Mesendoderm (in vitro differentiated cells): ENCODE results near the gene C1orf141.

Experiments
- DNase-seq: peaks from one replicate; pipeline ENCODE4 v3.0.0; 2013
- H2AK5ac ChIP-seq: 2 replicates; pipeline ENCODE4 v1.6.1; 2013; ENCODE audit warnings: low read length, inconsistent platforms
- H2BK120ac ChIP-seq: 2 replicates; pipeline ENCODE4 v1.6.1; 2013; ENCODE audit warnings: low read depth, mild to moderate bottlenecking, low read length, moderate library complexity, mixed read lengths
- H2BK15ac ChIP-seq: replicated peaks from 2 replicates; pipeline ENCODE4 v1.6.1; 2013; ENCODE audit warnings: low read depth, mild to moderate bottlenecking, moderate library complexity
- H2BK5ac ChIP-seq: 2 replicates; pipeline ENCODE4 v1.6.1; 2013; ENCODE audit warnings: low read length, inconsistent platforms
- H3K18ac ChIP-seq: 2 replicates; pipeline ENCODE4 v1.6.1; 2013; ENCODE audit warnings: mild to moderate bottlenecking, low read length, mixed read lengths
- H3K23ac ChIP-seq: one replicate; pipeline ENCODE4 v1.6.1; 2013; ENCODE audit warnings: low read length
- H3K27ac ChIP-seq: 2 replicates; pipeline ENCODE4 v1.5.1; 2013; ENCODE audit warnings: low read depth, mild to moderate bottlenecking, inconsistent platforms, low read length, moderate library complexity
- H3K27me3 ChIP-seq: 2 replicates; pipeline ENCODE4 v1.6.1; 2013; ENCODE audit warnings: low read length, control low read depth, mild to moderate bottlenecking, inconsistent platforms; ENCODE audit not compliant: insufficient read depth, poor library complexity
- H3K36me3 ChIP-seq: 2 replicates; pipeline ENCODE4 v1.6.1; 2013; ENCODE audit warnings: low read length, inconsistent platforms; ENCODE audit not compliant: control insufficient read depth, insufficient read depth
- H3K4ac ChIP-seq: one replicate; pipeline ENCODE4 v1.6.1; 2013; ENCODE audit warnings: low read depth, mild to moderate bottlenecking, low read length, moderate library complexity
- H3K4me1 ChIP-seq: 2 replicates; pipeline ENCODE4 v1.6.1; 2013; ENCODE audit warnings: low read depth, low read length, inconsistent platforms; ENCODE audit not compliant: control insufficient read depth
- H3K4me2 ChIP-seq: 2 replicates; pipeline ENCODE4 v1.6.1; 2013; ENCODE audit warnings: low read length
- H3K4me3 ChIP-seq: 2 replicates; pipeline ENCODE4 v1.5.1; 2013; ENCODE audit warnings: mild to moderate bottlenecking, low read length
- H3K56ac ChIP-seq: one replicate; pipeline ENCODE4 v1.6.1; 2013; ENCODE audit warnings: low read length
- H3K79me1 ChIP-seq: 2 replicates; pipeline ENCODE4 v1.6.1; 2013; ENCODE audit warnings: low read length, inconsistent platforms
- H3K79me2 ChIP-seq: 2 replicates; pipeline ENCODE4 v1.6.1; 2013; ENCODE audit warnings: mild to moderate bottlenecking, low read length; ENCODE audit not compliant: control insufficient read depth, insufficient read depth
- H3K9ac ChIP-seq: 2 replicates; pipeline ENCODE4 v1.6.1; 2013; ENCODE audit warnings: low read length, inconsistent platforms
- H4K5ac ChIP-seq: one replicate; pipeline ENCODE4 v1.6.1; 2013; ENCODE audit warnings: low read length
- H4K8ac ChIP-seq: one replicate; pipeline ENCODE4 v1.6.1; 2013; ENCODE audit warnings: low read depth, mild to moderate bottlenecking, control low read depth, low read length, moderate library complexity
- WGBS: extraction: QIAGEN DNeasy Blood & Tissue Kit; methylation state at CpG from one replicate; pipeline ENCODE4 v1.1.7; 2013; ENCODE audit warnings: low lambda C conversion rate, missing lambda C conversion rate; ENCODE audit not compliant: insufficient coverage; ENCODE audit errors: extremely low coverage; 5-methylcytosine and 5-hydroxymethylcytosine counted together

Gene C1orf141

GRCh38 chr1:67118646-67119045, 16.1 kb downstream of the C1orf141 start:
- no peaks in the 10 kb centered on the region for H3K27me3 ChIP-seq
- no peak overlapping the region for H3K27ac ChIP-seq
- H2BK15ac ChIP-seq = no peak overlapping the region
- no peak overlapping the region for H3K9ac ChIP-seq
- H2BK120ac ChIP-seq = no peak overlapping the region
- H4K8ac ChIP-seq = no peak overlapping the region
- no peak overlapping the region for H2BK5ac ChIP-seq
- no peak overlapping the region for H3K56ac ChIP-seq
- no peaks in the 10 kb centered on the region for H3K79me2 ChIP-seq
- H3K4me1 ChIP-seq = no peaks in the 10 kb centered on the region
- no peak overlapping the region for H3K4me3 ChIP-seq
- H4K5ac ChIP-seq = no peak overlapping the region
- WGBS = no CpG with 5 or more reads among the region's 3 CpGs
- H3K36me3 ChIP-seq = no peaks in the 10 kb centered on the region
- H3K79me1 ChIP-seq = no peaks in the 10 kb centered on the region
- H3K18ac ChIP-seq = no peak overlapping the region
- no peak overlapping the region for H3K4me2 ChIP-seq
- no peak overlapping the region for H2AK5ac ChIP-seq
- H3K4ac ChIP-seq = no peak overlapping the region
- no peak overlapping the region for H3K23ac ChIP-seq
- no peak for DNase-seq

- no peak overlapping the region for H4K8ac ChIP-seq
- H3K23ac ChIP-seq = no peak overlapping the region
- H2AK5ac ChIP-seq = no peak overlapping the region
- H3K9ac ChIP-seq = no peak overlapping the region
- no peak overlapping the region for H3K4me3 ChIP-seq
- no peaks in the 10 kb centered on the region for H3K79me2 ChIP-seq
- H2BK120ac ChIP-seq = no peak overlapping the region
- no peaks in the 10 kb centered on the region for H3K79me1 ChIP-seq
- no peak overlapping the region for H2BK5ac ChIP-seq
- no peak for DNase-seq
- no peak overlapping the region for H3K56ac ChIP-seq
- H2BK15ac ChIP-seq = no peak overlapping the region
- H3K27ac ChIP-seq = no peak overlapping the region
- H3K4me2 ChIP-seq = no peak overlapping the region
- H3K4ac ChIP-seq = no peak overlapping the region
- no peaks in the 10 kb centered on the region for H3K27me3 ChIP-seq
- H4K5ac ChIP-seq = no peak overlapping the region
- no peaks in the 10 kb centered on the region for H3K4me1 ChIP-seq
- no peak overlapping the region for H3K18ac ChIP-seq
- H3K36me3 ChIP-seq = no peaks in the 10 kb centered on the region
Measured at GRCh38 chr1:67118191-67118590, 16.6 kb downstream of the C1orf141 start.

DNA sequence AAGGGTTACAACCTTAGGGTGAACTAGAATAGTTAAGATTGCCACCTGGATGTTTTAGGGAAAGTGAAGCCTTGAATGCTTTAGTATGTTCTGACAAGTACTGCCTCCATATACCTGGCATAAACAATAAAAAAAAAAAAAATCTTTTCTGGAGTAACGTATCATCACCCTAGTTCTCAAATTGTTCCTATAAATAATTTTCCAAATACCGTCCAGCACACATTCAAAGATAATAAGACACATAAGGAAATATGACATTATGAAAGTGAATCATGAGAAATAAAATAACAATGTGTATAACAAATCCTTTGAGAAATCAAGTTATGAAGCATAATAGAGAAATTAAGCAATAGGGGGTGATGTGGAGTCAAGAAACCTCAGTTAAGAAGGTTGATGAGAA, 20.6 kb downstream of the C1orf141 start:
- DNase-seq = no peak
- no CpG with 5 or more reads among the region's 2 CpGs for WGBS

GRCh38 chr1:67110352-67110751, 24.4 kb downstream of the C1orf141 start:
- Histone ChIP-seq H4K5ac (no peak overlapping the region), H4K8ac (no peak overlapping the region), H3K23ac (no peak overlapping the region), H2BK120ac (no peak overlapping the region), H2AK5ac (no peak overlapping the region), H3K27ac (no peak overlapping the region), H3K56ac (no peak overlapping the region), H3K4ac (no peak overlapping the region), H3K79me2 (no peaks in the 10 kb centered on the region), H2BK5ac (no peak overlapping the region), H3K18ac (no peak overlapping the region), H3K9ac (no peak overlapping the region), H3K36me3 (no peaks in the 10 kb centered on the region), H3K4me2 (no peak overlapping the region), H3K27me3 (no peaks in the 10 kb centered on the region), H3K4me1 (no peaks in the 10 kb centered on the region), H2BK15ac (no peak overlapping the region), H3K79me1 (no peaks in the 10 kb centered on the region), H3K4me3 (no peak overlapping the region)
- DNase-seq = no peak
- no CpG with 5 or more reads among the region's 2 CpGs for WGBS

More for the DNA sequence above, 20.6 kb downstream of the C1orf141 start:
- Histone ChIP-seq H3K4ac (no peak overlapping the region), H3K4me1 (no peaks in the 10 kb centered on the region), H3K36me3 (no peaks in the 10 kb centered on the region), H3K9ac (no peak overlapping the region), H2BK5ac (no peak overlapping the region), H3K18ac (no peak overlapping the region), H3K56ac (no peak overlapping the region), H3K4me3 (no peak overlapping the region), H3K23ac (no peak overlapping the region), H4K5ac (no peak overlapping the region), H2BK120ac (no peak overlapping the region), H3K79me1 (no peaks in the 10 kb centered on the region), H3K4me2 (no peak overlapping the region), H2BK15ac (no peak overlapping the region), H3K27me3 (no peaks in the 10 kb centered on the region), H3K27ac (no peak overlapping the region), H4K8ac (no peak overlapping the region), H3K79me2 (no peaks in the 10 kb centered on the region), H2AK5ac (no peak overlapping the region)

DNA sequence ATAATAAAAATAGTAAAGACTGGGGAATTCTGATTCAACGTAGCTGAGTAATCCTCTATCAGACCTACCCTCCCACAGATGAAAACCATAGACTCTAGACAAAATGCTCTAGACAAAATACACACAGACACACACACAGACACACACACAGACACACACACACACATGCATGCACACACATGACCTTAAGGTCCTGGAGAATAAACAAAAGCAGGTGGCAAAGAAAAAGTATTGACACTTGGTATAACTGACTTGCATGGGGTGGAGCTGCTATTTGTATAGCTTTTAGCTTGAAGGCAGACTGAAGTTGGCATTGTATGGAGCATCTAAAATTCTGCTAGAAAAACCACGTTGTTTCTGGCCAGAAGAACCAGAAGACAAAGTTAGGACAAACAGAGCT, 29.3 kb downstream of the C1orf141 start:
- no CpG with 5 or more reads among the region's 2 CpGs for WGBS
- Histone ChIP-seq H3K4me1 (no peaks in the 10 kb centered on the region), H2AK5ac (no peak overlapping the region), H3K36me3 (no peaks in the 10 kb centered on the region), H4K5ac (no peak overlapping the region), H3K23ac (no peak overlapping the region), H3K18ac (no peak overlapping the region), H3K4me2 (no peak overlapping the region), H2BK120ac (no peak overlapping the region), H3K4ac (no peak overlapping the region), H3K4me3 (no peak overlapping the region), H2BK5ac (no peak overlapping the region), H3K9ac (no peak overlapping the region), H3K79me2 (no peaks in the 10 kb centered on the region), H2BK15ac (no peak overlapping the region), H4K8ac (no peak overlapping the region), H3K79me1 (no peaks in the 10 kb centered on the region), H3K27me3 (no peaks in the 10 kb centered on the region), H3K27ac (no peak overlapping the region), H3K56ac (no peak overlapping the region)
- no peak for DNase-seq

DNA sequence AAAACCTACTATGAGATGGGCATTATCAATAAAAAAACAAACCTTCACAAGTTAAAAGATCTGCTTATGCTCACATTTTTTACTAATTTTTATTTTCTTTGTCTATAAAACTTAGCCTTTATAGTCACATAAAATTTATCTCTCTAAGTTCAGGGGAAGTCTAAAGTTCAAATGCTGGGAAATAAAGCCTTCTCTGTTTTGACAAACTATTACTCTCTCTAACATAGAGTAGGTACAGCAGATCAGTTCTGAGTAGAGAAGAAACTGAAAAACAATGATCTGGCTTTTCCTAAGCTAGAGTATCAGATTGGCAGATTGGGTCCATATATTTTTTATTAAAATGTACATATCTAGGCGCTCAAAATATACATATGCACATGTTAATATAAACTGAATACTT, 31.2 kb downstream of the C1orf141 start:
- Histone ChIP-seq H3K4me1 (no peaks in the 10 kb centered on the region), H2BK120ac (no peak overlapping the region), H3K79me2 (no peaks in the 10 kb centered on the region), H3K4me3 (no peak overlapping the region), H2BK15ac (no peak overlapping the region), H3K9ac (no peak overlapping the region), H3K18ac (no peak overlapping the region), H3K36me3 (no peaks in the 10 kb centered on the region), H3K4ac (no peak overlapping the region), H3K79me1 (no peaks in the 10 kb centered on the region), H3K56ac (no peak overlapping the region), H4K5ac (no peak overlapping the region), H3K4me2 (no peak overlapping the region), H3K23ac (no peak overlapping the region), H2BK5ac (no peak overlapping the region), H3K27me3 (no peaks in the 10 kb centered on the region), H4K8ac (no peak overlapping the region), H3K27ac (no peak overlapping the region), H2AK5ac (no peak overlapping the region)
- no peak for DNase-seq
- no CpG with 5 or more reads among the region's 1 CpG for WGBS
